GM10266 (cell line): ENCODE measurements around the gene C4orf50.
"Not testable (repeated sequence)": the region's sequence is repeated elsewhere in the genome, so short reads cannot be mapped to it uniquely, and the experiment has no call there.

Source experiments
- DNase-seq: peaks from one replicate; pipeline ENCODE4 v3.0.0; 2012; ENCODE audit errors: extremely low spot score
- TF ChIP-seq, protein P1 (sequence below): IDR thresholded peaks from 2 replicates; pipeline ENCODE4 v1.5.1; 2012; ENCODE audit warnings: mild to moderate bottlenecking, low read depth; ENCODE audit not compliant: control insufficient read depth, insufficient read depth; ENCODE audit errors: missing control alignments

Gene C4orf50

DNA sequence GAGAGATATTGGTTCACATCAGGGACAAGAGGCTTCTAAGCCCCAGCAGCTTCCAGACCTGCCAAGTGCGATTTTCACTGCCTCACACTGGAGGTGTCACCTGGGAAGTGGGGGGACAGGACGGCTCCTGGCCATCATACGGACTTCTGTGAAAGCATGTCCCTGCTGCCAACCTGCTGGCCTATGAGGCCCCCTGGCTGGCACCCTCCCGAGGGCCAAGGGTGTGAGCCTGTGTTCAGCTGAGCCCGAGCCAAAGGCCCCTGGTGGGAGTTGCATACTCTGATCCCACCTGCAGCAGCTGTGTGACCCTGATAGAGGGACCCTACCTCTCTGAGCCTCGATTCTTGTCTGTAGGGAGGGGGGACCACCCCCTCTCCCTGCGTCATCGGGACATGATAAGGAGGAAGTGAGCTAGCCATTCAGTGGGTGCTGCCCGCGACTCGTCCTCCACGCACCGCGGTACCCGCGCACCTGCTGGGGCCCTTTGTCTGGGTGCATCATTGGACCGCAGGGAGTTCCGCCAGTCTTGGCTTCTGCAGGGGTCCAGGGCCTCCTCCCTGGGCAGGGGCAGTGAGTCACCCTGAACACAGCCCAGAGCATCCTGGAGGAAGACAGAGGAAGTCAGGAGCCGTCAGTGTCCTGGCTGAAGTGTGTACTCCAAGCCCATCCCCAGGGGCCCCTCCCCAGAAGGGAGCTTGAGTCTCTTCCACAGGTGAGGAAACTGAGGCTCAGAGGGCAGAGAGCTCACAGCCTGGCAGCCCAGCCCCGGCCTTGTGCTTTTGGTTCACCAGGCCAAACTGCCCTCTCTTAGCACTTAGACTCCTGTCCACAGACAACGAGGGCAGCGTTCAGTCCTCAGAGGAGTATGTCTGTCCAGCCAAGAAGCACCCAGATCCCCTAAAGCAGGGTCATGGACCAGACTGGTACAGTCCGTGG, 24.1 kb downstream of the C4orf50 start:
- DNase-seq = no peak
- TF ChIP-seq, protein P1, sequence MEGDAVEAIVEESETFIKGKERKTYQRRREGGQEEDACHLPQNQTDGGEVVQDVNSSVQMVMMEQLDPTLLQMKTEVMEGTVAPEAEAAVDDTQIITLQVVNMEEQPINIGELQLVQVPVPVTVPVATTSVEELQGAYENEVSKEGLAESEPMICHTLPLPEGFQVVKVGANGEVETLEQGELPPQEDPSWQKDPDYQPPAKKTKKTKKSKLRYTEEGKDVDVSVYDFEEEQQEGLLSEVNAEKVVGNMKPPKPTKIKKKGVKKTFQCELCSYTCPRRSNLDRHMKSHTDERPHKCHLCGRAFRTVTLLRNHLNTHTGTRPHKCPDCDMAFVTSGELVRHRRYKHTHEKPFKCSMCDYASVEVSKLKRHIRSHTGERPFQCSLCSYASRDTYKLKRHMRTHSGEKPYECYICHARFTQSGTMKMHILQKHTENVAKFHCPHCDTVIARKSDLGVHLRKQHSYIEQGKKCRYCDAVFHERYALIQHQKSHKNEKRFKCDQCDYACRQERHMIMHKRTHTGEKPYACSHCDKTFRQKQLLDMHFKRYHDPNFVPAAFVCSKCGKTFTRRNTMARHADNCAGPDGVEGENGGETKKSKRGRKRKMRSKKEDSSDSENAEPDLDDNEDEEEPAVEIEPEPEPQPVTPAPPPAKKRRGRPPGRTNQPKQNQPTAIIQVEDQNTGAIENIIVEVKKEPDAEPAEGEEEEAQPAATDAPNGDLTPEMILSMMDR = no peak

DNA sequence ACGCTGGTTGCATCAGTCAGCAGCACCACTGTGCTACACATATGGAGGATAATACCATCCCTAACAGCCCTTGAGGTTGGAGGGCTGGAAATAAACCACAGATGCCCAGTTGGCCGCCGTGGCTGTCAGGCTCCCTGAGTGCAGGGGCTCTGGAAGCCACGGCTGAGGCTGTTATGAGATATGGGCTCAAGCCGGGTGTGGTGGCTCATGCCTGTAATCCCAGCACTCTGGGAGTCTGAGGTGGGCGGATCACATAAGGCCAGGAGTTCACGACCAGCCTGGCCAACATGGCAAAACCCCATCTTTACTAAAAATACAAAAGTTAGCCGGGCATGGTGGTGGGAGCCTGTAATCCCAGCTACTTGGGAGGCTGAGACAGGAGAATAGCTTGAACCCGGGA, 24.9 kb downstream of the C4orf50 start:
- not testable (repeated sequence) for DNase-seq

DNA sequence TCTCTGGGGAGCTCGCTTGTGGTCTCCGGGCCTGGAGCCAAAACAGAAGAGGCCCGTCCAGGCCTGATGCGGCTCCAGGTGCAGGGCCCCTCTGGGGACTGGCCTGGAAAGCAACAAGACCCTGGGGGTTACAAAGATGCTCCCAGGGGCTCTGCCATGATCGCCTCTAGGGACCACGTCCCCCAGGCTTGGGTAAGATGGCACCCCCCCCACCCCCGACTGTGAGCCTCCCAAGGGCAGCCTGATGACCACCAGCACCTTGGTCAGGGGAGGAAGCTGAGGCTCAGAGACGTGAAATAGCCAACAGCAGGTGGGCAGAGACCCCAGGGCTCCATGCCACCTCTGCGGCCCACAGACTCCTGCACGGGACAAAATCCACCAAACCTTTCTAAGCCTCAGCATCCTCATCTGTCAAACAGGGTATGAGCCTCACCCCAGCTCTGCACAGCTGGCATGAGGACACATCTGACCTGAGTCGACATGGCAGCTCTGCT, 25.4 kb downstream of the C4orf50 start:
- DNase-seq = no peak
- TF ChIP-seq, protein P1 = no peak

DNA sequence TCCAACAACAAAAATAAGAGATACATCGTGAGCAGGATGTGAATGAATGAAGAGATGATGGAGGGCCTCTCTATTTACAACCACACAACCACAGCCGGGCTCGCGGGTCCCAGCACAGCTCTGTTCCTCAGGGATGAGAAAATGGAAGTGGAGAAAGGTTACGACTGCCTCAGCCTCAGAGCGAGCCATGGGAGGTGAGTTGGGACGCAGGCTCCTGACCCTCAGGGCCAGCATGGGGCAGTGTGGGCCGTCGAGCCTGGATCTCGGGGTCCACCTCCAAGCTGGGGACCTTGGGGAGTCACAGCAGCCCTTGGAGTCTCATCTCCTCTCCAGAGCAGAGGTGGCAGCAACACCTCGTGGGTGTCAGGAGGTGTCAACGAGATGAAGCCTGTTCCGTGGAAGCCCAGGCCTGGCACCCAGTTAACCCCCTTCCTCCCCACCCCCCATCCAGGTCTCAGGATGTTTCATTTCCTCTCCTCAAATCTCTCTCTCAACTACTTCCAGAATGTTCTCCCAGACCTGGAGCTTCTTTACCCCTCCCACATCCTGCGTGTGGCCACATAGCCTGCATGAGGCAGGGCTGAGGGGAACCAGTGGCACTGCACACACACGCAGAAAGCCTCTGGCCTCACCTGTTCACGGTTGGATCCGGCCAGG, 25.9 kb downstream of the C4orf50 start:
- DNase-seq = no peak
- TF ChIP-seq, protein P1 = no peak

DNA sequence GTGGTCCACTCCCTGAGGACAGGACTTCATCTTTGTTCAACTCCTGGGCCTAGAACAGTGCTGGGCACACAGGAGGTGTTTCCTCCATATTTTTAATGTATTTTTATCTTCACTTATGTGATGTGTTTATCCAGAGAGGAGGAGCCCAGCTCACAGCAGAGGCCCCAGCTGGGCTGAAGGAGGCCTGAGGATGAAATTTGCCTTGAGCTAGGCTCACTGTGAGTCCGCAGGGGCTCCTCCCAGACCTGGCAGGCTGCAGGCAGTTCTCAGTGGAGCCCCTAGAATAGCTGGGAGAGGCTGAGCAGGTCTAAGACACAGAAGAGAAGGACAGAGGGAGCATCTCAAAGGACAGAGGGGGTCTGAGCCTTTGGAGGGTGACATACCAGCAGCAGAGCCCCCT, 26.8 kb downstream of the C4orf50 start:
- TF ChIP-seq, protein P1 = no peak
- no peak for DNase-seq

DNA sequence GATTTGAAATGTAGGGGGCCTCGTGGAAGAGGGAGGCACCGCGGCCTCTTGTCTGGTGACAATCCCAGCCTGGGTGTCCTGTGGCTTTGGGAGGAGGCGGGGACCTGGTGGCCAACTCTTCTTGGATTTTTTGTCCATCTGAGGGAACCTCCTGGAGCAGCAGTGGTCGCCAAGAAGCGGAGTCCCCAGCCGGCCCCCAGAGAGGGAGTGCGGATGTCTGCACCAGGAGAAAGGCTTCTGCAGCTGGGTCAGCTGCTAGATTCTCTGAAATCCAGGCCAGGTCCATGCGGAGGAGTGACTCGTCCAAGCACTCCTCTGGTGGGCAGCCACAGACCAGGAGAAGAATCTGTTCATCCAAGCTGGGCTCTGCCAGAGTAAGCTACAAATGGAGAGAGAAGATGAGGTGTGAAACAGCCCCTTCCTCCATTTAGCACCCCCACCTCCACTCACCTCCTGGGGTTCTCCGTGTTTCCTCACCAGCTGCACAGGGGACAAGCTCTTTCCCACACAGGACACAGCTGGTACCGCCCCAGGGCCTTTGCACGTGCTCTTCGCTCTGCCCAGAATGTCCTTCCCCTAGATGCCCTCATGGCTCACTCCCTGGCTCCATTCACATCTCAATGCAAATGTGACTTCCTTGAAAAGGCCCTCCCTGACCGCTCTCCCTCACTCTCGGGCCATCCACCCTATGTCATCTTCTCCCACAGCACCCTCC, 27.6 kb downstream of the C4orf50 start:
- DNase-seq = no peak

More for the DNA sequence above, 27.6 kb downstream of the C4orf50 start:
- TF ChIP-seq, protein P1 = no peak
